ENCODE measurements around the gene NLRP1. TPM values are rescaled to one million over a fixed set of nuclear protein-coding genes. Genes with fewer than 3 reads are reported as not detected.

Gene NLRP1
- total RNA-seq, 1 donor: 41.3 TPM

- H3K4me1 ChIP-seq (ENCODE audit: insufficient read depth, low read length): peaks cover 39% of the 10 kb centered on the region
- H2AFZ ChIP-seq (ENCODE audit: low read length): no peak overlapping the region
- peak overlapping the region; percentile 92 for H3K4me2 ChIP-seq (ENCODE audit: insufficient read depth, low read length)
Observed at GRCh38 chr17:5585287-5585794, 1.0 kb upstream of the NLRP1 start.

DNA sequence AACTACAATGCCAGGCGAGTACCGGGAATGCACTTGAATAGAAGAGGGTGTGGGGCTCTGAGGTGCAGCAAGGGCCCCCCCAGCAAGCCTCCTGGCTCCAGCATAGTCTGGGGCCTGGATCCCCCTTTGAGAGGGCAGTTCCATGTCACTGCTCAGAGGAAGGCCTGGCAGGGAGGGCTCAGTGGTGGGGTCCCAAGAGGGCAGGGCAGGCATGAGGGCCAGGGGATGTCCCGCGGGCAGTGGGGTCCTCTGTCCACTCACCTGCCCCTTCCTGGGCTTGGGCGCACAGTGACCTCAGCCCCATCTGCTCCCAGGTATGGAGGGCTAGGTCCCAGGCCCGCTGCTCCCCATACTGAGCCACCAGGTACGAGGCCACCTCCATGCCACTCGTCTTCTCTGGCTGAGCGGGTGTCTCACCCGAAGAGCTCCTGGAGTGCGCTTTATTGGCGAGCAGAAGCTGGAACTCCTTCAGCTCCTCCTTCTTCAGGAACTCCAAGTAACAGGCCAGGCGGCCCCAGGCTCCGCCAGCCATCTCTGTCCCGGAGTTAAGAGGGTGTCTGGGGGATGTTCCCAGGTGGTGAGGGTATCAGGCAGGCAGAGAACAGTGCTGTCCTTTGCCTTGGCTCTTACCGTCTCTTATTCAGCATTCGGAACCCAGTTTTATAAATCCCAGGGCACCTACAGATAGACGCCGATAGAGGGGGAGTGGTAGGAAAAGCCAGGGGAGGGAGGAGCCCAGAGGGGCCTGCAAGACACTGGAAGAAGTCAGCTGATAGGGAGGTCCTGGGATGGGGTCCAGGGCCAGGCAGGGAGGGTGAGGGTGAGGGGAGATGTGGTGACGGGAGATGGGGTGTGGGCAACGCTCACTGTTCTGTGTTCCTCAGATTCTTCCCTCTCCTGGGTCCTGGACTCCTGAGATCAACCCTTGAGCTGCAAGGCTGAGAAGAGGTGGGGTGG is 605 bp downstream of the NLRP1 start:
- H3K9me3 ChIP-seq (ENCODE audit: low read depth, low read length): no peaks in the 10 kb centered on the region
- peak overlapping the region; percentile 92 for H3K4me2 ChIP-seq (ENCODE audit: insufficient read depth, low read length)
- peak; percentile 86 for DNase-seq (ENCODE audit: insufficient read length, low spot score, missing footprints)
- peaks cover 39% of the 10 kb centered on the region for H3K4me1 ChIP-seq (ENCODE audit: insufficient read depth, low read length)
- peaks cover 38% of the 10 kb centered on the region for H3K79me2 ChIP-seq (ENCODE audit: insufficient read depth, low read length)
- no peaks in the 10 kb centered on the region for H3K27me3 ChIP-seq (ENCODE audit: insufficient read depth, low read length)
- peak overlapping the region; percentile 84 for H3K4me3 ChIP-seq (ENCODE audit: insufficient read depth, low read length)
- H4K20me1 ChIP-seq (ENCODE audit: insufficient read depth, low read length): peaks cover 11% of the 10 kb centered on the region
- H2AFZ ChIP-seq (ENCODE audit: low read length): peak overlapping the region; percentile 93
- TF ChIP-seq CTCF (IDR thresholded peaks at IDR 0.05; ENCODE audit: extremely low read depth, low read depth, low read length): no peak
- H3K36me3 ChIP-seq (ENCODE audit: insufficient read depth, low read length): peaks cover 34% of the 10 kb centered on the region
- peak overlapping the region; percentile 93 for H3K27ac ChIP-seq (ENCODE audit: low read depth, low read length)

More at GRCh38 chr17:5585287-5585794, 1.0 kb upstream of the NLRP1 start:
- H3K27me3 ChIP-seq (ENCODE audit: insufficient read depth, low read length): no peaks in the 10 kb centered on the region
- peaks cover 20% of the 10 kb centered on the region for H3K36me3 ChIP-seq (ENCODE audit: insufficient read depth, low read length)
- H4K20me1 ChIP-seq (ENCODE audit: insufficient read depth, low read length): peaks cover 7% of the 10 kb centered on the region
- no peak for DNase-seq (ENCODE audit: insufficient read length, low spot score, missing footprints)
- peaks cover 31% of the 10 kb centered on the region for H3K79me2 ChIP-seq (ENCODE audit: insufficient read depth, low read length)
- no peak for TF ChIP-seq CTCF (IDR thresholded peaks at IDR 0.05; ENCODE audit: extremely low read depth, low read depth, low read length)
- H3K27ac ChIP-seq (ENCODE audit: low read depth, low read length): peak overlapping the region; percentile 93
- no peak overlapping the region for H3K4me3 ChIP-seq (ENCODE audit: insufficient read depth, low read length)
- no peaks in the 10 kb centered on the region for H3K9me3 ChIP-seq (ENCODE audit: low read depth, low read length)

- no peak for DNase-seq (ENCODE audit: insufficient read length, low spot score, missing footprints)
- peaks cover 39% of the 10 kb centered on the region for H3K4me1 ChIP-seq (ENCODE audit: insufficient read depth, low read length)
- H3K4me3 ChIP-seq (ENCODE audit: insufficient read depth, low read length): peak overlapping the region; percentile 84
- H3K79me2 ChIP-seq (ENCODE audit: insufficient read depth, low read length): peaks cover 38% of the 10 kb centered on the region
- TF ChIP-seq CTCF (IDR thresholded peaks at IDR 0.05; ENCODE audit: extremely low read depth, low read depth, low read length): no peak
- peak overlapping the region; percentile 92 for H3K4me2 ChIP-seq (ENCODE audit: insufficient read depth, low read length)
- H3K27me3 ChIP-seq (ENCODE audit: insufficient read depth, low read length): no peaks in the 10 kb centered on the region
- no peak overlapping the region for H2AFZ ChIP-seq (ENCODE audit: low read length)
- H4K20me1 ChIP-seq (ENCODE audit: insufficient read depth, low read length): peaks cover 11% of the 10 kb centered on the region
- H3K36me3 ChIP-seq (ENCODE audit: insufficient read depth, low read length): peaks cover 34% of the 10 kb centered on the region
- no peaks in the 10 kb centered on the region for H3K9me3 ChIP-seq (ENCODE audit: low read depth, low read length)
- peak overlapping the region; percentile 11 for H3K27ac ChIP-seq (ENCODE audit: low read depth, low read length)
Observed at GRCh38 chr17:5582209-5583185, 1.8 kb downstream of the NLRP1 start.

Measured in osteoblast (primary cell).